ENCODE measurements around the gene ABCG1. TPM values are rescaled to one million over a fixed set of nuclear protein-coding genes. Genes with fewer than 3 reads are reported as not detected.

Gene ABCG1
- polyA plus RNA-seq, 4 donors, result 6.0 to 10.2 (median 9.7) TPM

- DNase-seq (ENCODE audit: low read depth in 4 of 4, low spot score in 3 of 4), result no peak
These were observed 98.0 kb downstream of the ABCG1 start for GRCh38 chr21:42316891-42317290.

GRCh38 chr21:42317341-42317741 is 98.4 kb downstream of the ABCG1 start:
- no peak for DNase-seq (ENCODE audit: low read depth in 4 of 4, low spot score in 3 of 4)

GRCh38 chr21:42317826-42318746 is 99.1 kb downstream of the ABCG1 start:
- no peak for DNase-seq (ENCODE audit: low read depth in 4 of 4, low spot score in 3 of 4)

GRCh38 chr21:42319376-42319775 is 100.4 kb downstream of the ABCG1 start:
- no peak for DNase-seq (ENCODE audit: low read depth in 4 of 4, low spot score in 3 of 4)

- DNase-seq (ENCODE audit: low read depth in 4 of 4, low spot score in 3 of 4), result no peak
These were observed 101.1 kb downstream of the ABCG1 start for GRCh38 chr21:42319851-42320572.

GRCh38 chr21:42320791-42321190 is 101.9 kb downstream of the ABCG1 start:
- DNase-seq (ENCODE audit: low read depth in 4 of 4, low spot score in 3 of 4), result no peak

GRCh38 chr21:42321231-42321630 is 102.3 kb downstream of the ABCG1 start:
- no peak for DNase-seq (ENCODE audit: low read depth in 4 of 4, low spot score in 3 of 4)

- DNase-seq (ENCODE audit: low read depth in 4 of 4, low spot score in 3 of 4), result no peak
These were observed 102.9 kb downstream of the ABCG1 start for GRCh38 chr21:42321845-42322244.

- DNase-seq (ENCODE audit: low read depth in 4 of 4, low spot score in 3 of 4), result no peak
These were observed 106.0 kb downstream of the ABCG1 start for GRCh38 chr21:42324896-42325295.

GRCh38 chr21:42330380-42331371 is 111.7 kb downstream of the ABCG1 start:
- no peak for DNase-seq (ENCODE audit: low read depth in 4 of 4, low spot score in 3 of 4)

GRCh38 chr21:42331660-42332059 is 112.7 kb downstream of the ABCG1 start:
- DNase-seq (ENCODE audit: low read depth in 4 of 4, low spot score in 3 of 4), result no peak

- no peak for DNase-seq (ENCODE audit: low read depth in 4 of 4, low spot score in 3 of 4)
These were observed 113.8 kb downstream of the ABCG1 start for GRCh38 chr21:42332557-42333317.

- DNase-seq (ENCODE audit: low read depth in 4 of 4, low spot score in 3 of 4), result no peak
These were observed 117.1 kb downstream of the ABCG1 start for GRCh38 chr21:42336054-42336453.

GRCh38 chr21:42337276-42337675 is 118.3 kb downstream of the ABCG1 start:
- DNase-seq (ENCODE audit: low read depth in 4 of 4, low spot score in 3 of 4), result no peak

- DNase-seq (ENCODE audit: low read depth in 4 of 4, low spot score in 3 of 4), result peak; percentile 59 to 71 (median 66)
These were observed 119.1 kb downstream of the ABCG1 start for GRCh38 chr21:42337830-42338728.

GRCh38 chr21:42338729-42339715 is 120.1 kb downstream of the ABCG1 start:
- no peak for DNase-seq (ENCODE audit: low read depth in 4 of 4, low spot score in 3 of 4)

- no peak for DNase-seq (ENCODE audit: low read depth in 4 of 4, low spot score in 3 of 4)
These were observed 121.5 kb downstream of the ABCG1 start for GRCh38 chr21:42340187-42341050.

All from left renal pelvis (tissue), 4 donors.